Astrocyte of the spinal cord (primary cell): ENCODE results near the gene CD55.

Experiments
- DNase-seq: peaks from one replicate; pipeline ENCODE4 v3.0.0; 2011; ENCODE audit warnings: low read depth, low spot score
- H3K4me3 ChIP-seq: 2 replicates; pipeline ENCODE4 v1.5.1; 2011; ENCODE audit warnings: low read depth, mild to moderate bottlenecking, low read length, moderate library complexity
- CTCF ChIP-seq: IDR thresholded peaks from 2 replicates; pipeline ENCODE4 v1.5.1; 2012; ENCODE audit warnings: low read depth, mild to moderate bottlenecking, low read length, inconsistent platforms
- in situ Hi-C: cut with HindIII; loops from 2 replicates; pipeline ENCODE4 v1.10.0; 2017; ENCODE audit warnings: low sequenced_read_pairs

Gene CD55

GRCh38 chr1:207311888-207312603 is 9.4 kb upstream of the CD55 start:
- in situ Hi-C loops = no loop called here
- TF ChIP-seq CTCF = no peak
- no peak overlapping the region for H3K4me3 ChIP-seq
- DNase-seq = no peak

- no peak for TF ChIP-seq CTCF
- H3K4me3 ChIP-seq = no peak overlapping the region
Measured at GRCh38 chr1:207312604-207312920, 8.9 kb upstream of the CD55 start.

GRCh38 chr1:207313131-207313530 is 8.3 kb upstream of the CD55 start:
- no peak for TF ChIP-seq CTCF
- no peak overlapping the region for H3K4me3 ChIP-seq
- DNase-seq = no peak
- in situ Hi-C loops = no loop called here

More at GRCh38 chr1:207312604-207312920, 8.9 kb upstream of the CD55 start:
- DNase-seq = no peak
- in situ Hi-C loops = no loop called here

GRCh38 chr1:207314816-207315215 is 6.7 kb upstream of the CD55 start:
- in situ Hi-C loops = no loop called here
- no peak overlapping the region for H3K4me3 ChIP-seq
- DNase-seq = no peak
- TF ChIP-seq CTCF = no peak

GRCh38 chr1:207315435-207315834 is 6.0 kb upstream of the CD55 start:
- in situ Hi-C loops = no loop called here
- DNase-seq = no peak
- TF ChIP-seq CTCF = no peak
- H3K4me3 ChIP-seq = no peak overlapping the region

- no peak for TF ChIP-seq CTCF
- in situ Hi-C loops = no loop called here
- H3K4me3 ChIP-seq = no peak overlapping the region
- no peak for DNase-seq
Measured at GRCh38 chr1:207316141-207316540, 5.3 kb upstream of the CD55 start.
